ENCODE data around the gene RBPJL.

DNA sequence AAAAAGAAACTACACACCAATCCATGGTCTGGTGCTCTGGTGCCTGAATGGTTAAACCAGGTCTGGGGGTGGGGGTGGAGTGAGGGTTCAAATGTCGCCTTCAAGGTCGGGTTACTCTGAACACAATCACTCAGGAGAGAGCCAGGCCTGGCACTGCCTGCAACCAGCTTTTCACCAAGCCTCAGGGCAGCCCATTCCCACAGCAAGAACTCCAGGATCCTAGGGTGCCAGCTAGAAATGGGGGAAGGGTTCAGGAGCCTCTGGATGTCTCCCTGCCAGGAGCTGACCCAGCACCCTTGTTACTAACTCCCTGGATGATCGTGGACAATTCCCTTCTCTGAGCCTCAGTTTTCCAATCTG is 34.9 kb downstream of the RBPJL start:
- TF ChIP-seq ARNT (IDR thresholded peaks at IDR 0.05) (no peak), SP1 (IDR thresholded peaks at IDR 0.05) (no peak), ELF4 (IDR thresholded peaks at IDR 0.05) (no peak), FOXK2 (IDR thresholded peaks at IDR 0.05) (no peak), HDGF (IDR thresholded peaks at IDR 0.05; ENCODE audit: borderline replicate concordance) (no peak), BHLHE40 (IDR thresholded peaks at IDR 0.05; ENCODE audit: borderline replicate concordance) (no peak), FOXM1 (IDR thresholded peaks at IDR 0.05; ENCODE audit: borderline replicate concordance) (no peak), ZNF384 (IDR thresholded peaks at IDR 0.05) (no peak), TARDBP (IDR thresholded peaks at IDR 0.05) (no peak), NFRKB (IDR thresholded peaks at IDR 0.05) (no peak), FOXA1 (IDR thresholded peaks at IDR 0.05) (no peak), CTBP1 (IDR thresholded peaks at IDR 0.05; ENCODE audit: borderline replicate concordance) (no peak), L3MBTL2 (conservative IDR thresholded peaks at IDR 0.05) (no peak)
- TF ChIP-seq, protein P1, sequence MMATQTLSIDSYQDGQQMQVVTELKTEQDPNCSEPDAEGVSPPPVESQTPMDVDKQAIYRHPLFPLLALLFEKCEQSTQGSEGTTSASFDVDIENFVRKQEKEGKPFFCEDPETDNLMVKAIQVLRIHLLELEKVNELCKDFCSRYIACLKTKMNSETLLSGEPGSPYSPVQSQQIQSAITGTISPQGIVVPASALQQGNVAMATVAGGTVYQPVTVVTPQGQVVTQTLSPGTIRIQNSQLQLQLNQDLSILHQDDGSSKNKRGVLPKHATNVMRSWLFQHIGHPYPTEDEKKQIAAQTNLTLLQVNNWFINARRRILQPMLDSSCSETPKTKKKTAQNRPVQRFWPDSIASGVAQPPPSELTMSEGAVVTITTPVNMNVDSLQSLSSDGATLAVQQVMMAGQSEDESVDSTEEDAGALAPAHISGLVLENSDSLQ (IDR thresholded peaks at IDR 0.05) = no peak

All from HEK293T (cell line).